ENCODE results near the gene PTPRD.

DNA sequence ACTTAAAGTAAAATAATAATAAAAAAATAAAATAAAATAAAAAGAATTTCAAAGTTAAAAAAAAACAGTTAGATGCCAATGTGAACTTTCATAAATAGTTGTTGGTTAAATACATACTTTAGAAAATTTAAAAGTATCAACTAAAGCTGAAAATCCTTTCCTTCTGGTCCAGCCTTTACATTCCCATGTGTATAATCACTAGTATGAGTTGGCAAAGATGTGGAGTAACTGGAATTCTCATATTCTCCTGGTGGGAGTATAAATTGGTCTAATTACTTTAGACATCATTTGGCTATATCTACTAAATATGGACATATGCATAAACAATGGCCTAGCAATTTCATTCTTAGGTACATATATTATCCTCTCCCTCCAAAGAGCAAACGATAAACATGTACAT is 619.9 kb downstream of the PTPRD start:
- no peak for TF ChIP-seq YY1 (IDR thresholded peaks at IDR 0.05; ENCODE audit: extremely low read depth, insufficient replicate concordance, low read depth, low read length)
- no peak for TF ChIP-seq RAD21 (IDR thresholded peaks at IDR 0.05; ENCODE audit: low read depth)
- TF ChIP-seq CEBPB (IDR thresholded peaks at IDR 0.05; ENCODE audit: low read depth): no peak
- TF ChIP-seq, protein P1, sequence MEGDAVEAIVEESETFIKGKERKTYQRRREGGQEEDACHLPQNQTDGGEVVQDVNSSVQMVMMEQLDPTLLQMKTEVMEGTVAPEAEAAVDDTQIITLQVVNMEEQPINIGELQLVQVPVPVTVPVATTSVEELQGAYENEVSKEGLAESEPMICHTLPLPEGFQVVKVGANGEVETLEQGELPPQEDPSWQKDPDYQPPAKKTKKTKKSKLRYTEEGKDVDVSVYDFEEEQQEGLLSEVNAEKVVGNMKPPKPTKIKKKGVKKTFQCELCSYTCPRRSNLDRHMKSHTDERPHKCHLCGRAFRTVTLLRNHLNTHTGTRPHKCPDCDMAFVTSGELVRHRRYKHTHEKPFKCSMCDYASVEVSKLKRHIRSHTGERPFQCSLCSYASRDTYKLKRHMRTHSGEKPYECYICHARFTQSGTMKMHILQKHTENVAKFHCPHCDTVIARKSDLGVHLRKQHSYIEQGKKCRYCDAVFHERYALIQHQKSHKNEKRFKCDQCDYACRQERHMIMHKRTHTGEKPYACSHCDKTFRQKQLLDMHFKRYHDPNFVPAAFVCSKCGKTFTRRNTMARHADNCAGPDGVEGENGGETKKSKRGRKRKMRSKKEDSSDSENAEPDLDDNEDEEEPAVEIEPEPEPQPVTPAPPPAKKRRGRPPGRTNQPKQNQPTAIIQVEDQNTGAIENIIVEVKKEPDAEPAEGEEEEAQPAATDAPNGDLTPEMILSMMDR (IDR thresholded peaks at IDR 0.05 in 2 of 3, conservative IDR thresholded peaks at IDR 0.05 in 1 of 3; ENCODE audit: borderline replicate concordance in 1 of 3, insufficient read depth in 1 of 3, low read depth in 2 of 3, low read length in 2 of 3): no peak
- no peak for TF ChIP-seq POLR2A (IDR thresholded peaks at IDR 0.05; ENCODE audit: borderline replicate concordance, extremely low read depth, insufficient read depth, insufficient read length)
- TF ChIP-seq ZNF274 (IDR thresholded peaks at IDR 0.05; ENCODE audit: low read depth, low read length): no peak
- TF ChIP-seq SIN3A (IDR thresholded peaks at IDR 0.05; ENCODE audit: low read depth): no peak
- no peak for TF ChIP-seq FOSL1 (IDR thresholded peaks at IDR 0.05; ENCODE audit: low read depth)
- no peak for TF ChIP-seq EZH2 (IDR thresholded peaks at IDR 0.05)
- TF ChIP-seq EZH2phosphoT487 (IDR thresholded peaks at IDR 0.05; ENCODE audit: borderline replicate concordance): no peak
- TF ChIP-seq, protein P2, sequence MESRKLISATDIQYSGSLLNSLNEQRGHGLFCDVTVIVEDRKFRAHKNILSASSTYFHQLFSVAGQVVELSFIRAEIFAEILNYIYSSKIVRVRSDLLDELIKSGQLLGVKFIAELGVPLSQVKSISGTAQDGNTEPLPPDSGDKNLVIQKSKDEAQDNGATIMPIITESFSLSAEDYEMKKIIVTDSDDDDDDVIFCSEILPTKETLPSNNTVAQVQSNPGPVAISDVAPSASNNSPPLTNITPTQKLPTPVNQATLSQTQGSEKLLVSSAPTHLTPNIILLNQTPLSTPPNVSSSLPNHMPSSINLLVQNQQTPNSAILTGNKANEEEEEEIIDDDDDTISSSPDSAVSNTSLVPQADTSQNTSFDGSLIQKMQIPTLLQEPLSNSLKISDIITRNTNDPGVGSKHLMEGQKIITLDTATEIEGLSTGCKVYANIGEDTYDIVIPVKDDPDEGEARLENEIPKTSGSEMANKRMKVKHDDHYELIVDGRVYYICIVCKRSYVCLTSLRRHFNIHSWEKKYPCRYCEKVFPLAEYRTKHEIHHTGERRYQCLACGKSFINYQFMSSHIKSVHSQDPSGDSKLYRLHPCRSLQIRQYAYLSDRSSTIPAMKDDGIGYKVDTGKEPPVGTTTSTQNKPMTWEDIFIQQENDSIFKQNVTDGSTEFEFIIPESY (IDR thresholded peaks at IDR 0.05; ENCODE audit: extremely low read depth, insufficient replicate concordance, low read length): no peak
- TF ChIP-seq, protein P3, sequence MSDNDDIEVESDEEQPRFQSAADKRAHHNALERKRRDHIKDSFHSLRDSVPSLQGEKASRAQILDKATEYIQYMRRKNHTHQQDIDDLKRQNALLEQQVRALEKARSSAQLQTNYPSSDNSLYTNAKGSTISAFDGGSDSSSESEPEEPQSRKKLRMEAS (IDR thresholded peaks at IDR 0.05): no peak
- no peak for TF ChIP-seq POLR2AphosphoS5 (IDR thresholded peaks at IDR 0.05; ENCODE audit: low read depth, low read length)
- TF ChIP-seq, protein P4, sequence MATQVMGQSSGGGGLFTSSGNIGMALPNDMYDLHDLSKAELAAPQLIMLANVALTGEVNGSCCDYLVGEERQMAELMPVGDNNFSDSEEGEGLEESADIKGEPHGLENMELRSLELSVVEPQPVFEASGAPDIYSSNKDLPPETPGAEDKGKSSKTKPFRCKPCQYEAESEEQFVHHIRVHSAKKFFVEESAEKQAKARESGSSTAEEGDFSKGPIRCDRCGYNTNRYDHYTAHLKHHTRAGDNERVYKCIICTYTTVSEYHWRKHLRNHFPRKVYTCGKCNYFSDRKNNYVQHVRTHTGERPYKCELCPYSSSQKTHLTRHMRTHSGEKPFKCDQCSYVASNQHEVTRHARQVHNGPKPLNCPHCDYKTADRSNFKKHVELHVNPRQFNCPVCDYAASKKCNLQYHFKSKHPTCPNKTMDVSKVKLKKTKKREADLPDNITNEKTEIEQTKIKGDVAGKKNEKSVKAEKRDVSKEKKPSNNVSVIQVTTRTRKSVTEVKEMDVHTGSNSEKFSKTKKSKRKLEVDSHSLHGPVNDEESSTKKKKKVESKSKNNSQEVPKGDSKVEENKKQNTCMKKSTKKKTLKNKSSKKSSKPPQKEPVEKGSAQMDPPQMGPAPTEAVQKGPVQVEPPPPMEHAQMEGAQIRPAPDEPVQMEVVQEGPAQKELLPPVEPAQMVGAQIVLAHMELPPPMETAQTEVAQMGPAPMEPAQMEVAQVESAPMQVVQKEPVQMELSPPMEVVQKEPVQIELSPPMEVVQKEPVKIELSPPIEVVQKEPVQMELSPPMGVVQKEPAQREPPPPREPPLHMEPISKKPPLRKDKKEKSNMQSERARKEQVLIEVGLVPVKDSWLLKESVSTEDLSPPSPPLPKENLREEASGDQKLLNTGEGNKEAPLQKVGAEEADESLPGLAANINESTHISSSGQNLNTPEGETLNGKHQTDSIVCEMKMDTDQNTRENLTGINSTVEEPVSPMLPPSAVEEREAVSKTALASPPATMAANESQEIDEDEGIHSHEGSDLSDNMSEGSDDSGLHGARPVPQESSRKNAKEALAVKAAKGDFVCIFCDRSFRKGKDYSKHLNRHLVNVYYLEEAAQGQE (IDR thresholded peaks at IDR 0.05; ENCODE audit: low read depth): no peak
